GM21717 (cell line): ENCODE data around the gene PPA1.
A peak's percentile ranks its signal among the peaks of the same experiment; 100 is the strongest.
"Not testable (repeated sequence)": the region's sequence is repeated elsewhere in the genome, so short reads cannot be mapped to it uniquely, and the experiment has no call there.

ENCODE experiments used
- ATAC-seq: cut with Tn5 transposase; IDR thresholded peaks from one replicate; pipeline ENCODE4 v1.9.1; 2021; ENCODE audit warnings: mild to moderate bottlenecking, moderate library complexity; ENCODE audit not compliant: unreplicated experiment

Gene PPA1

DNA sequence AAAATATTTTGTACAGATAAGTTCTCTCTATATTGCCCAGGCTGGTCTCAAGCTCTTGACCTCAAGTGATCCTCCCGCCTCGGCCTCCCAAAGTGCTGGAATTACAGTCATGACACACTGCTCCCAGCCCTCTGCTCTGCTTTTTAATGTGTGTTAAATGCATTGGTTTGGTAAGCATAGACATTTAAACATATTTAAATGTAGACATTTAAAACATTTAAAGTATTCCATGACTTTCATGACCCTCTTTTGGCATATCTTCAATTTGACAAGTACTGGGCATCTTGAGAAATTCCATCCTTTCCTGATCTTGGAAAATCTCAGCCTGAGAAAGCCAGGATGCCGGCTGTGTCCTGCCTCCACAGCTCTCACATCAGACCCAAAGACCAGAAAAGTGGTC is 57.7 kb downstream of the PPA1 start:
- no peak for ATAC-seq

DNA sequence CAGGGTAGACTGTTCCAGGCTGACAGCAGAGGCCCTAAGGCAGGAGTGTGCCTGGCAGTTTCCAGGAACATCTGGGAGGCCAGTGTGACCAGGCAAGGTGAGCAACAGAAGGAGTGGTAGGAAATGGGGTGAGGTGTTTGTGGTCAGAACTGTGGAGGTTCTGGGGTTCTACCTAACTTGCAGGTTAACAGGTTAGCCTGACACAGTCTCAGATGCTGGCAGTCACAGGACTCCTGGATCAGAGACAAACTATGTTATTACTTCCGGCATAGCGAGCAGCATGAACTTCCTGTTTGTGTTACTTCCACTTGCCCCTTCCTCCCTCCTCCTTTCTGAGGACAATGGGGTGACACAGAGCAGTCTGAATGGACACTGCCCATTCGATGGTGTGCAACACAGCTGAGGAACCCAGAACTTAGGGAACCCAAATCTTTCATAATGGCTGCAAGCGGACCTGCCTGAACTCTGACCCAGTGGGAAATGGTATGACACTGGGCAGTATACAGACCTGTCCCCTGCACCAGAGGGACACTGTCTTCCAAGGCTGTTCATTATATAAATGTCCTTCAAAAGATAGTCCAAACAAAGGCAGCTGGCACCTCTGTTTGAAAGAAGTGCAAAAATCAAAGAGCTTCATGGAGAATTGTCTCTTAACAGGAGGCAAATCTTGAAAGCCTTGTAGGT is 59.0 kb downstream of the PPA1 start:
- ATAC-seq: no peak

DNA sequence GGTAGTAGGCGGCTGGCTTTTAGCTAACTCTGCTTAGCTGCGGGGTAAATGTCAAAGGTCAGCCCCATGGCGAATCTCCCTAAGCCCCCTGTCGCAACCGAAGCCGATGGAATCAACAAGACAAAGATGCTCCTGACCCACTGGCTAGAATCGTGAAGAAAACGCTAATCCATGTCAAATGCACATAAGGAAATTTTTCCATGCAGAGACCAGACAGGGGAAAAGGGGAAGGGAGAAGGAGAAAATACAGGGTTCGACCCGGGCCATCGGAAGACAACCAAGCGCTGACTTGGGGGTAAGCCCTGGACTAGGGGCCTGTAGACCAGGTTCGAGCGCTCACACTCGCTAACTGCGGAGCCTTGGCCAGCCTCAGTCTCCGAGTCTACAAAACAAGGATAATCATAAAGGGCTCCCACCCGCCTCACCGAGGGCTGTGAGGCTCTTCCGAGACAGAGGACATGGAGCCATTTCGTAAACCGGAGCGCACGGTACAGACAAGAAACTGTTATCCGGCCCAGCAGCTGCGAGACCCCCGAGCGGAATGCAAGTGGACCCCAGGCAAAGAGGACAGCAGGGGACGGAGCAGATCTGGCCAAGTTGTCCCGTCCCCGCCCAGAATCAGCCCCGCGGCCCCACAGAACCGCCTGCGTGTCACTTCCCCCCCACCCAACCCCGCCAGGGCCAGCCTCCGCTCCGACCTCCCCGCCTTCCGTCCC is 63.4 kb downstream of the PPA1 start:
- peak; percentile 11 for ATAC-seq

DNA sequence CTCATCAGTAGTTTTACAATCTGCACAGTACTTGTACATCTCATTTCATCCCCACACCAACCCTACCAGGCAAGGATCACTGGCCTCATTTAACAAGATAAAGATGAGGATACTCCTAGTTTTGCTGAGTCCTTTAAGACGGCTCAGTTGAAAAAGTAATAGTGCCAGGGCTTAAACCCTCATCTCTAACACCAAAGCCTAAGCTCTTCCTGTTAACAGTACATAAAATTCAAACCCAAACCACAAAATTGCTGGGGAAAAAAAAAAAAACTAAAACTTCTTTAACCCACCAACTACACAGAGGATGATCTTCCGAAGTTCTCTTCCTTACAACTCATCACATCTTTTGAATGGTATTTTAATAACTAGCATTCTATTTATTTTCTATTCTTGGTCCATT is 64.2 kb downstream of the PPA1 start:
- ATAC-seq: no peak

DNA sequence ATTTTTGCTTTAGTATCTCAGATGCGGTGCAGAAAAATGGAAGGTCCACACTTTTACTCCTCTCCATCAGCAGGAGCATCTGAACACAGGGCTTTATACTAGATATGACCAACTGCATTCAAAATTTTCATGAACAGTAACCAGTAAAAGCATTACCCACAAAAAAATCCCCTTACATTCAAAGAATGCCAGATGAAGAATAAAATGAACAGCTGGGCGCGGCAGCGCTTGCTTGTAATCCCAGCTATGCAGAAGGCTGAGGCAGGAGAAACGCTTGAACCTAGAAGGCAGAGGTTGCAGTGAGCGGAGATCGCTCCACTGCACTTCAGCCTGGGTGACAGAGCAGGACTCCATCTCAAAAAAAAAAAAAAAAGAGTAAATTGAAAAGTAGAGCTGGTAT is 66.0 kb downstream of the PPA1 start:
- ATAC-seq: no peak

DNA sequence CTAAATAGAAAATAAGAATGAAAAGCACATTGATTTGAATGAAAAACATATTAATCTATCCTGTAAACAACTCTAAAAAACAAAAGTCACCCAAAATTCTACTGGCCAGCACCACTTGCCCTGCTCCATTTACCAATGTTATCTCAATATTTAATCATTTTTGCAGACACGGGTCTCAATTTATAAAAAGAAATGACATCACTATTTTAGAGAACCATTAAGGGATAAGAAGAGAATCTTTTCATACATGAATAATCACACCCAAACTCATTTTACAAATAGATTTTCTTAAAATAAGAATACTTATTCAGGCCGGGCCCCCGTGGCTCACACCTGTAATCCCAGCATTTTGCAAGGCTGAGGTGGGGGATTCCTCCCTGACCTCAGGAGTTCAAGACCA is 66.8 kb downstream of the PPA1 start:
- no peak for ATAC-seq

DNA sequence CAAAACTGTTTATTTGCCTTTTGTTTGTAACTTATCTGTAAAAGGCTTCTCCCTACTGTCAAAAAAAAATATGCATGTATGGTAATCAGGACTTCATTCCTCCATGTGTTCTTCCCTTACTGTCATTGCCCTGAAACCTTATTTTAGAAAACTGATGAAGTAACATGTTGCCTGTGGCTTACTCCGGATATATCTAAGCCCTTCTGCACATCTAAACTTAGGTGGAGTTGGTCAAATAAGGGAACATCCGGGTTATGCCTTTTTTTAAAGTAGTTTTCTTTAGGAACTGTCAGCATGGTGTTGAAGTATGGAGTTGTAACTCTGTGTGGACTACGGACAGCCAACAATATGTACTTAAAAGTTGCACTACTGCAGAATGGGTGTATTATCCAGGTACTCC is 69.1 kb downstream of the PPA1 start:
- no peak for ATAC-seq

DNA sequence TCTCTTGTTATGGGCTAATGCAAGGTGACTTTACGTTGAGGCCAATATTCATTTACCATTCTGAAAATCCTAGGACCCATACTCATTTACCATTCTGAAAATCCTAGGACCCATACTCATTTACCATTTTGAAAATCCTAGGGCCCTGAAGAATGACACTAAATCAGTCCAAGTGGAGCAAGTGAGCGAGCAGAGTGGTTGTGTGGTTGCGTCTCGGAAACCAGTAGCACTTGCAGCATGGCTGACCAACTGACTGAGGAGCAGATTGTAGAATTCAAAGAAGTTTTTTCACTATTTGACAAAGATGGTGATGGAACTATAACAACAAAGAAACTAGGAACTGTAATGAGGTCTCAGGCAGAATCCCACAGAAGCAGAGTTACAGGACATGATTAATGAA is 69.8 kb downstream of the PPA1 start:
- ATAC-seq: no peak

DNA sequence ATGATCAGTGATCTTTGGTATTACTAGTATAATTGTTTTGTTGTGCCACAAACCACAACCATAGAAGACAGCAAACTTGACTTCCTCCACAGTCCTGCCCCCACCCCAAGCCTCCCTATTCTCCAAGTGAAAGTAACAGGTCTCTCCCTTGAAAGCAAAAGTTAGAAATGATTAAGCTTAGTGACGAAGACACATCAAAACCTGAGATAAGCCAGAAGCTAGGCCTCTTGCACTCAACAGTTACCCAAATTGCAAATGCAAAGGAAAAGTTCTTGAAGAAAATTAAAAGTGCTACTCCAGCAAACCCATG is 70.4 kb downstream of the PPA1 start:
- no peak for ATAC-seq

DNA sequence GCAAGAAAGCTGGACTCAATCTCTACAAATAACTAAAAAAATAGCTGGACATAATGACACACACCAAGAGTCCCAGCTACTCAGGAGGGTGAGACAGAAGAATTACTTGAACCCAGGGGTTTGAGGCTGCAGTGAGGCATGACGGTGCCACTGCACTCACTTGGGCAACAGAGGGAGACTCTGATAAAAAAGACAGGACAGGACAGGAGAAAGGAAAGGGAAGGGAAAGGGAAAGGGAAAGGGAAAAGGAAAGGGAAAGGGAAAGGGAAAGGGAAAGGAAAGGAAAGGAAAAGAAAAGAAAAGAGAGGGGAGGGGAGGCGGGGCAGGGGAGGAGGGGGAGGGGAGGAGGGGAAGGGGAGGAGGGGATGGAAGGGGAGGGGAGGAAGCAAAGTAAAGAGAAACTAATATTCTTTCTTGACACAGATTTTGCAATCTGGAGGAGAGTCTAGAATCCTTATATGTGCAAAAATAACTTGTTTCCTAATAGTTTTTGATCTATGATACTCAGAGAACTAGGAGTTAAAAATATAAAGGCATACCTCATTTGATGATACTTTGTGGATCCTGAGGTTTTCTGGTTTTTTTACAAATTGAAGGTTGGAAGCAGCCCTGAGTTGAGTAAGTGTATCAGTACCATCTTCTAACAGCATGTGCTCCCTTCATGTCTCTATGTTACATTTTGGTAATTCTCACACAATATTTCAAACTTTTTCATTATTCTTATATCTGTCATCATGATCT is 70.9 kb downstream of the PPA1 start:
- no peak for ATAC-seq

DNA sequence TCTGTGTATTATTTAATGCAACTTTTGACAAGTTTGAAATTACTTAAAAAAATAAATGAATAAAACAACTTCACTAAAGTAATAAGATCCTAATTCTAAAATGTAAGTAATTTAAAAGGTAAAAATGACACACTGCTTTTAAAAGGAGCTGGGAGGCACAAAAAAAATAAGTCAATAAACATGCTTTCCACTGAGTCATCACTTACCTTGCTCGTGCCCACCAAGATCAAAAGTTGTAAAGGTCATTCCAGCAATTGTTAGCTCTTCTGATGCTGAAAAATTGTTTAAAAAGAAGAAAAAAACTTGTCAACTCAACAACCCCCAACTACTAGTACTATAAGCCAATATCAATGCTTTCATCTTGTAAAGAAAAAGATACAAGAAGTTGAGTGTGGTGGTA is 72.4 kb downstream of the PPA1 start:
- ATAC-seq: no peak

DNA sequence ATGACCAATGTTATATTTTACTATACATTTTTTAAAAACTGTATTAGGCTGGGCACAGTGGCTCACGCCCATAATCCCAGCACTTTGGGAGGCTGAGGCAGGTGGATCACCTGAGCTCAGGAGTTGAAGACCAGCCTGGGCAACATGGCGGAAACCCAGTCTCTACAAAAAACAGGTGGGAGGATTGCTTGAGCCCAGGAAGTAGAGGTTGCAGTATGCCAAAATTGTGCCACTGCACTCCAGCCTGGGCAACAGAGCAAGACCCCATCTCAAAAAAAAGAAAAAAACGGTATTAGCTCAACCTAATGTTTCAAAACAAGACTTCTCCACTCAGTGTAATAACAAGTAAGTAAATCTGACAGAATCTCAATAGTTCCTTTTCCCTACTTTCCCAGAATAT is 73.9 kb downstream of the PPA1 start:
- ATAC-seq: not testable (repeated sequence)

DNA sequence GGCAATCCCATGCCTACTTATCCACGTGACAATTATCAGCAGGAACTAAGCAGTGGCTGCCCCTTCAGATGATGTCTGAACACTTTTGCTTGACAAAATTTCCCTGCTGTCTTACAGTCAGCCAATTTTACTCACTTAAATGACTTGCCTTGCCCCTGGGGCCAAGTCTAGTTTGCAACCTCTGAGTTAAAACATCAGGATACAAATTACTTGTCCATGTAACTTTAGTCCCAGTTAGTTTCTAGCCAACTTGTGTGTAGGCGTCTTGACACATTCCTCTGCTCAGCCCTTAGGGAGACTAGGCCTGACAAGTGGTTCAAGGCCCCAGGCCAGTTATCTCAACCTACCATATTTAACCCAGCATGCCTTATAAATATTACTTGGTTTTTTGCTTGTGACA is 75.1 kb downstream of the PPA1 start:
- ATAC-seq: no peak

DNA sequence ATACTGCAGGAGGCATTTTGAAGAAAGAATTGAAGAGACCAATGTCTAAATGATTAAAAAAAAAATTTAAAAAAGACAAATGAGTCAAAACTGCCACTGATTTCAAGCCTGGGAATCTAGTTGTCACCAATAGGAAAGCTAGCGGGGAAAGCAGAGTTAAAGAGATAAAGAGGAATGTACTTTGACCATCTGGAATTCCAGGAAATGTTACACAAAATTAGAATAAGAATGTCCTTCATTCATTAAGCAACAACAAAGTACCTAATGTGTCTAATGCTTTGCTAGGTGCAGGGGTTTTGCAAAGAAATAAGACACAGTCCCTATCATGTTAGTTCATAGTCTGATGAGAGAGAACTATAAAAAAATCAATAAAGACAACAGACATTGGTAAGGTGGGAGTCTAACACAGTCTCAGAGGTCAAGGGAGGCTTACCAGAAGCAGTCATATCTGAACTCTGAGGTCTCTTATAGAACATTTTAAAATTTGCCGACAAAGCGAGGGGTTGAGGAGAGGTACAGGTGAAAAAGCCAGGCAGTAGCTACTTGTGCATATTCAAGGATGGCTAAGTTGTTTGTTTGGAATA is 77.9 kb downstream of the PPA1 start:
- no peak for ATAC-seq
